ENCODE results near the gene KCNJ5.

KCNJ5 gene

DNA sequence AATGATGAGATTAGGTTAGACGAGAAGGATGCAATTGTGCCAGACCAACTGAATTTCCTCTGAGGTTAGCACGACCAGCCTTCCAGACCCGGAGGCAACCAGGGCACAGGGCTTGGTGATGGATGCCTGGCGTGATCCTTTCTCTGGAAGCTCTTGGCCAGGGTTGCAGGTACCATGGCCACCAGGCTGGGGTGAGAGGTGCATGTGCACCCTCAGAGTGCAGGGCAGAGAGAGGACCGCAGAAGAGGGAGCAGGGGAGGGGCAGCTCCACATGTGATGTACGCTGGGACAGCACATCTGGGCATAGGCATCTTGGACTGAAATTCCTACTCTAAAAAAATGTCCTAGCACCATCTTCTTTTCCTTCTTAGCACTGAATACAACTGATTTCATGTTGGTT is 34.9 kb upstream of the KCNJ5 start:
- no peak overlapping the region for H3K9ac ChIP-seq (ENCODE audit: low read depth in 1 of 2, low read length in 2 of 2)
- peaks cover 0 to 2% of the 10 kb centered on the region in 2 donors for H3K27me3 ChIP-seq (ENCODE audit: control insufficient read depth in 2 of 2, insufficient read depth in 2 of 2, low read length in 2 of 2)

DNA sequence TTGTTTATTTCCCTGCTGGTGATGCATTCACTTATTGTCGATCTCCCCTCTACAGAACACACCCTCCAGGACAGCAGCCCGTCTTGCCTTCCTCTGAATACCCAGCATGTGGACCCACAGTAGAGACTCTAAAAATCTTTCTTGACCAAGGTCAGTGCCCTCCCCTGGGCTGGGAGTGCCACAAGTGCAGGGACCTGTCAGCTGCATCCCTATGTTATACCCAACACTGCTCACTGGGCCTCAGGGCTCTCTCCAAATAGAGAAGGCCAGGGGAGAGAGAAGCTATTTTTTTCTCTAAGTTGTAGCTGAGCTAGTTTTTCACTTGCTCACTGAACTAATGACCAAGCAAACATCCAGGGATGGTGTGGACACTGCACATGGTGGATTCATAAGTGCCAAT is 33.8 kb upstream of the KCNJ5 start:
- H3K4me3 ChIP-seq (ENCODE audit: low read length in 2 of 2) = no peak overlapping the region
- H3K27me3 ChIP-seq (ENCODE audit: control insufficient read depth in 2 of 2, insufficient read depth in 2 of 2, low read length in 2 of 2) = peaks cover 0 to 2% of the 10 kb centered on the region in 2 donors
- H3K9me3 ChIP-seq (ENCODE audit: control insufficient read depth in 2 of 2, low read length in 2 of 2) = no peaks in the 10 kb centered on the region
- no peak overlapping the region for H3K27ac ChIP-seq (ENCODE audit: low read depth in 2 of 2, low read length in 2 of 2)
- no peaks in the 10 kb centered on the region for H3K36me3 ChIP-seq (ENCODE audit: control insufficient read depth in 2 of 2, insufficient read depth in 2 of 2, low read length in 2 of 2)
- H3K9ac ChIP-seq (ENCODE audit: low read depth in 1 of 2, low read length in 2 of 2) = no peak overlapping the region
- H3K4me1 ChIP-seq (ENCODE audit: control insufficient read depth in 2 of 2, insufficient read depth in 2 of 2, low read length in 2 of 2) = no peaks in the 10 kb centered on the region

More for the DNA sequence above, 34.9 kb upstream of the KCNJ5 start:
- Histone ChIP-seq H3K36me3 (ENCODE audit: control insufficient read depth in 2 of 2, insufficient read depth in 2 of 2, low read length in 2 of 2) (no peaks in the 10 kb centered on the region), H3K27ac (ENCODE audit: low read depth in 2 of 2, low read length in 2 of 2) (no peak overlapping the region), H3K9me3 (ENCODE audit: control insufficient read depth in 2 of 2, low read length in 2 of 2) (no peaks in the 10 kb centered on the region), H3K4me3 (ENCODE audit: low read length in 2 of 2) (no peak overlapping the region), H3K4me1 (ENCODE audit: control insufficient read depth in 2 of 2, insufficient read depth in 2 of 2, low read length in 2 of 2) (no peaks in the 10 kb centered on the region)

- H3K27me3 ChIP-seq (ENCODE audit: control insufficient read depth in 2 of 2, insufficient read depth in 2 of 2, low read length in 2 of 2) = peaks cover 0 to 2% of the 10 kb centered on the region in 2 donors
- H3K4me3 ChIP-seq (ENCODE audit: low read length in 2 of 2) = no peak overlapping the region
- no peaks in the 10 kb centered on the region for H3K36me3 ChIP-seq (ENCODE audit: control insufficient read depth in 2 of 2, insufficient read depth in 2 of 2, low read length in 2 of 2)
- H3K27ac ChIP-seq (ENCODE audit: low read depth in 2 of 2, low read length in 2 of 2) = no peak overlapping the region
- H3K9ac ChIP-seq (ENCODE audit: low read depth in 1 of 2, low read length in 2 of 2) = no peak overlapping the region
- no peaks in the 10 kb centered on the region for H3K4me1 ChIP-seq (ENCODE audit: control insufficient read depth in 2 of 2, insufficient read depth in 2 of 2, low read length in 2 of 2)
- H3K9me3 ChIP-seq (ENCODE audit: control insufficient read depth in 2 of 2, low read length in 2 of 2) = no peaks in the 10 kb centered on the region
Measured at GRCh38 chr11:128859563-128860441, 31.4 kb upstream of the KCNJ5 start.

DNA sequence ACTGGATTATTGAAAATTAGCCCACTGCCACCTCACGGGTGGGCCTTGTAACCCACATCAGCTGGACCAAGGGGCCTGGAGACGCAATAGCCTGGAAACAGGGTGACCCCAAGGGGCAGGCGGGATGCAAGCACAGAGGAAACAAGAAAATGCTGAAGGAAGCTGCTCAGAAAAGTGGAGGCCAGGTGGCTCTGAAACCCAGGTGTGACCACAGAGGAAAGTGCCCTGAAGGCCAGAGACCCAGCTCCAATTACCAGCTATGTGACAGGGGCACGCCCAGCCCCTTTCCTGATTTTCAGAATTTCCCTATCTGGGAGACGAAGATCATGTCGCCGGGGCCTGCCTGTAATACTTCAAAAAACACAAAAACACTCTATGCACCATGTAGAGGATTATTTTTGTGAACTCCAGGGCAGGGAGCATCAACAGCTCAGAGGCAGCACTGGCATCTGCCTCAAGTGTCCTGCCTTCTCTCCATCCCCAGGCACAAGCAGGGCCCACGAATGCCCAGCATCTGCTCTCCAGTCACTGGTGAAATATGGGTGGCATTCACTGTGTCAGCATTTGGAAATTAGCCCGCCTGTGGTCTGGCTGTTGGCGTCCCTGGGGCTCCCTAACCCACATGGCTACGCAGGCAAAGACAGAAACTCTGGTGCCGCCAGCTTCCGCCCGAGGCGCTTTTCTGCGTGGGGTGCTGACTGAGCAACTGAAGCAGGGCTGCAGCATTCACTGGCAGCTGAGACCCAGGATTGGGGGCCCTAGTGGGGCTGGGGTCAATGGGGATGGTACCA is 30.4 kb upstream of the KCNJ5 start:
- Histone ChIP-seq H3K27me3 (ENCODE audit: control insufficient read depth in 2 of 2, insufficient read depth in 2 of 2, low read length in 2 of 2) (peaks cover 0 to 2% of the 10 kb centered on the region in 2 donors), H3K4me1 (ENCODE audit: control insufficient read depth in 2 of 2, insufficient read depth in 2 of 2, low read length in 2 of 2) (no peaks in the 10 kb centered on the region), H3K9me3 (ENCODE audit: control insufficient read depth in 2 of 2, low read length in 2 of 2) (no peaks in the 10 kb centered on the region), H3K36me3 (ENCODE audit: control insufficient read depth in 2 of 2, insufficient read depth in 2 of 2, low read length in 2 of 2) (no peaks in the 10 kb centered on the region), H3K4me3 (ENCODE audit: low read length in 2 of 2) (no peak overlapping the region), H3K27ac (ENCODE audit: low read depth in 2 of 2, low read length in 2 of 2) (no peak overlapping the region), H3K9ac (ENCODE audit: low read depth in 1 of 2, low read length in 2 of 2) (no peak overlapping the region)

DNA sequence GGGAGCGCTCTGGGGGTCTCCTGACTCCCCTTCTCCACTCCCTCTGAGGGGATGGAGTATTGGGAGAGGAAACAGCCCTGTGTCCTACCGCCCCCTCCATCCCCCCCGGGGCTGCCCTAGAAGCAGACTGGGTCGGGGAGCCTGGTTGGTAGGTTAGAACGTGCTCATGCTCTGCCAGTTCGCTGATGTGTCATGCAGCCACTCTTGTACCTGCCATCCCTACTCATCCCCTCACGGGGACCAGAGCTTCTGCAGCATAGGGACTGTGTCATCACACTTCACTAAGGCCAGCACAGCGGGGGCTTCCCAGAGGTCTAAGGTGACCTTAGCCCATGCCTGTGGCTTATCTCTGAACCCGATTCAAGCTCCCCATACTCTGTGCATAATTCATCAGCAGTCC is 28.8 kb upstream of the KCNJ5 start:
- Histone ChIP-seq H3K4me1 (ENCODE audit: control insufficient read depth in 2 of 2, insufficient read depth in 2 of 2, low read length in 2 of 2) (no peaks in the 10 kb centered on the region), H3K9me3 (ENCODE audit: control insufficient read depth in 2 of 2, low read length in 2 of 2) (no peaks in the 10 kb centered on the region), H3K27ac (ENCODE audit: low read depth in 2 of 2, low read length in 2 of 2) (no peak overlapping the region), H3K9ac (ENCODE audit: low read depth in 1 of 2, low read length in 2 of 2) (no peak overlapping the region), H3K27me3 (ENCODE audit: control insufficient read depth in 2 of 2, insufficient read depth in 2 of 2, low read length in 2 of 2) (peaks cover 0 to 2% of the 10 kb centered on the region in 2 donors), H3K36me3 (ENCODE audit: control insufficient read depth in 2 of 2, insufficient read depth in 2 of 2, low read length in 2 of 2) (no peaks in the 10 kb centered on the region), H3K4me3 (ENCODE audit: low read length in 2 of 2) (no peak overlapping the region)

DNA sequence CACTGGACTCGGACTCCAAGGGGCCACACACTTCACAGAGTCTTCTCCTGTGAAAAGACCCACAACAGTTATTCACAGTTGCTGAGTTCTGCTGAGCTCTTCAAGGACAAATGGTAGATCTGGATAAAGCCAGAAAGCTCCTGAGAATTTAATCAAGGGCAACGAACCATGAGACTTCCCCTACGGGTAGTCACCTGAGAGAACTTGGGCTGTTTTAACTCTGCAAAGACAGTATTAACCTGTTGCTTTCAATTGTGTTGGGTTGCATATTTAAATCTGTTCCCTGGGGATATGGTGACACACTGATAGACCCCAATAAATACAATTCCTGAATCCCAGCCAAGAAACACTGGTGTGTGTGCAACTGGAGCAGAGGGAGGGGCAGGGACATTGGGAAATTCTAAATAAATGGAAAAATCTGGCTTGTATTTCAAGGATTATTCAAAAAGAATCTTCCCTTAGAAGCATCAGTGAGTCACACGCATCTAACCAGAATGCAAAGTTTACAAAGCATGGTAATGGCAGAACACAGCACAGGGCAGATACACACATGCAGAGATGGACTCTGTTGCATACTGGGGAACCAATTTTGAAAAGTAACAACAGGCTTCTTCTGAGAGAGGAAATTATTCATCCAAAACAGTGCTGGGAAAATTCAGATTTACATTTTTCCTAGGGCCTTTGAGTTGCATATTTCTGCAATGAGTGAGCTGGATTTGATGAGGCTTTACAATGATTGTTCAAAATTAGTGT is 28.1 kb upstream of the KCNJ5 start:
- H3K4me1 ChIP-seq (ENCODE audit: control insufficient read depth in 2 of 2, insufficient read depth in 2 of 2, low read length in 2 of 2) = no peaks in the 10 kb centered on the region
- H3K27ac ChIP-seq (ENCODE audit: low read depth in 2 of 2, low read length in 2 of 2) = no peak overlapping the region
- no peaks in the 10 kb centered on the region for H3K9me3 ChIP-seq (ENCODE audit: control insufficient read depth in 2 of 2, low read length in 2 of 2)
- no peak overlapping the region for H3K4me3 ChIP-seq (ENCODE audit: low read length in 2 of 2)
- no peaks in the 10 kb centered on the region for H3K36me3 ChIP-seq (ENCODE audit: control insufficient read depth in 2 of 2, insufficient read depth in 2 of 2, low read length in 2 of 2)
- H3K9ac ChIP-seq (ENCODE audit: low read depth in 1 of 2, low read length in 2 of 2) = no peak overlapping the region
- peaks cover 0 to 2% of the 10 kb centered on the region in 2 donors for H3K27me3 ChIP-seq (ENCODE audit: control insufficient read depth in 2 of 2, insufficient read depth in 2 of 2, low read length in 2 of 2)

DNA sequence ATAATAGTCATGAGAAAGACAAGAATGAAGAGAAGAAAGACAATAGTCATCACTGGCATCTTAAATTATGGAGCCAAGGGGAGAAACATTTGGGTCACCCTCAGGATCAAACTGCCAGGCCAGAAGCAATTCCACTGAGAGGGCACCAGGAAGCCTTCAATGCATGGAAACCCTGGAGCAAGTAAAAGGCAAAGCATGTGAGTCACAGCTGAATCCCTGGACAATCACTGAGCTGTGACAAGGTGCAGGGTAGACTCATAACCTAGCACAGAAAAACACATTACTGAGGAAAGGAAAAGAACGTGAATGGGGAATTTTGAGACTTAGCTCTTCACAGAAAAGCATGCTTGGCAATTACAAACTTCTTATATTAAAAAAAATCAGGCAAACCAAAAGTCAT is 25.7 kb upstream of the KCNJ5 start:
- no peak overlapping the region for H3K9ac ChIP-seq (ENCODE audit: low read depth in 1 of 2, low read length in 2 of 2)
- H3K9me3 ChIP-seq (ENCODE audit: control insufficient read depth in 2 of 2, low read length in 2 of 2) = no peaks in the 10 kb centered on the region
- no peaks in the 10 kb centered on the region for H3K4me1 ChIP-seq (ENCODE audit: control insufficient read depth in 2 of 2, insufficient read depth in 2 of 2, low read length in 2 of 2)
- no peak overlapping the region for H3K4me3 ChIP-seq (ENCODE audit: low read length in 2 of 2)
- no peaks in the 10 kb centered on the region for H3K36me3 ChIP-seq (ENCODE audit: control insufficient read depth in 2 of 2, insufficient read depth in 2 of 2, low read length in 2 of 2)
- no peak overlapping the region for H3K27ac ChIP-seq (ENCODE audit: low read depth in 2 of 2, low read length in 2 of 2)
- H3K27me3 ChIP-seq (ENCODE audit: control insufficient read depth in 2 of 2, insufficient read depth in 2 of 2, low read length in 2 of 2) = peaks cover 0 to 2% of the 10 kb centered on the region in 2 donors

DNA sequence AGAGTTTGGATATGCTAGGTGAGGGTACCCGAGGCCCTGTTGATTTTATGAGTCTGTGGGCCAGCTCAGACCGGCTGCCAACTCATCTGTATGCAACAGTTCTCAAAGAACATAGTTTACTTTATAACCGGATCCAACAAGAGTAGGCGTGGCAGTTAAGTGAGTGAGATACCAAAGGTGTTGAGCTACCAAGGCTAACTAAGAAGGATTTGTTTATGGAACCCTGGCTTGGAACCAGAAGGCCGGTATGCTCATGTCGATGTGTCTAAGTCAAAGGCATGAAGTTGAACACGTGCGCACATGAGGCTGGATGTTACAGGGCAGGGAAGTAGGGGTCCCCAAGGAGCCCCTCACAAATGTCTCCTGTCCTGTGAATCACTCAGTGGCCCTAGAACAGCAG is 23.9 kb upstream of the KCNJ5 start, which contains the start of gene KCNJ1:
Gene KCNJ1, minus strand, starts transcription at position 20 of the 400 bp plus-strand sequence. CDS start 27,053 bp downstream, outside the sequence.
- Histone ChIP-seq H3K4me3 (ENCODE audit: low read length in 2 of 2) (no peak within 1 kb of the TSS), H3K36me3 (ENCODE audit: control insufficient read depth in 2 of 2, insufficient read depth in 2 of 2, low read length in 2 of 2) (no peaks in the 10 kb centered on the region), H3K4me1 (ENCODE audit: control insufficient read depth in 2 of 2, insufficient read depth in 2 of 2, low read length in 2 of 2) (no peaks in the 10 kb centered on the region), H3K27ac (ENCODE audit: low read depth in 2 of 2, low read length in 2 of 2) (no peak within 1 kb of the TSS), H3K9ac (ENCODE audit: low read depth in 1 of 2, low read length in 2 of 2) (no peak within 1 kb of the TSS), H3K9me3 (ENCODE audit: control insufficient read depth in 2 of 2, low read length in 2 of 2) (no peaks in the 10 kb centered on the region), H3K27me3 (ENCODE audit: control insufficient read depth in 2 of 2, insufficient read depth in 2 of 2, low read length in 2 of 2) (no peaks in the 10 kb centered on the region)

GRCh38 chr11:128868841-128869671 is 22.1 kb upstream of the KCNJ5 start:
- Histone ChIP-seq H3K4me1 (ENCODE audit: control insufficient read depth in 2 of 2, insufficient read depth in 2 of 2, low read length in 2 of 2) (no peaks in the 10 kb centered on the region), H3K27me3 (ENCODE audit: control insufficient read depth in 2 of 2, insufficient read depth in 2 of 2, low read length in 2 of 2) (no peaks in the 10 kb centered on the region), H3K4me3 (ENCODE audit: low read length in 2 of 2) (no peak overlapping the region), H3K36me3 (ENCODE audit: control insufficient read depth in 2 of 2, insufficient read depth in 2 of 2, low read length in 2 of 2) (no peaks in the 10 kb centered on the region), H3K9me3 (ENCODE audit: control insufficient read depth in 2 of 2, low read length in 2 of 2) (no peaks in the 10 kb centered on the region), H3K9ac (ENCODE audit: low read depth in 1 of 2, low read length in 2 of 2) (no peak overlapping the region), H3K27ac (ENCODE audit: low read depth in 2 of 2, low read length in 2 of 2) (no peak overlapping the region)
